GM19238 (cell line): ENCODE data around the gene CNTNAP5.

Experiments
- DNase-seq: peaks from one replicate; pipeline ENCODE4 v3.0.0; 2011; ENCODE audit warnings: low spot score; ENCODE audit not compliant: insufficient read length

CNTNAP5 gene

DNA sequence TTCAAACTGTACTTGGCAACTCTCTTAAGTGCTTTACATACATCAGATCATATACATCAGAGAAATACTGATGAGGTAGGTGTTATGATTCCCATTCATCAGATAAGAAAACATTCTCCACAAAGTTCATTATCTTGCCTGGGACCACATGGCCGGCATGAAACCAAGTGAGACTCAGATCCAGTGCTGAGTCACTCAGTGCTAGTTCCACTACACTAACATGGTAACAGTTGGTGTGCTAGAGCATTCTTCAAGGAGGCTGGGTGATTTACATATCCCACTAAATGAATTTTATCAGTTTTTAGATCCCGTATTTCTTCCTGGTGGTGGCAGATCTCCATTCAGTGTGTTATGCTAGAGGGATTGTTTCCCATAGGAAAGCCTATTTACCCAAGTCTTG is 772.0 kb downstream of the CNTNAP5 start:
- DNase-seq, result no peak

DNA sequence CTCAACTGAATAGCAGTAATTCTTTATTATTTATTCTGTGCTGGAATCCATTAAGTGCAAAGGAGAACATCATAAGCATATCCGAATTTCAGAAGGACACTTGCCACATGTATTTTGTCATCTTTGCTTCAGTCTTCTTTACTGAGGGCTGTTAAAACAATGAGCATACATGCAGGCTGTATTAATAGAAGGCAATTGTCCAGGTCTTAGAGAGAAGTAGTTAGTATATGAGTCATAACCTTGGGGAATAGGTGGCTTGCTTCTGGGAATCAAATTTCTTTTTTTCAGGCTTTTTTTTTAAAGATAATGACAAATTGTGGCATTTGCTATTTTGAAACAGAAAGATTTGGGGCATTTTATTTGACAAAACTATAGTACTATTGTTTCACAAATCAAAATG is 773.5 kb downstream of the CNTNAP5 start:
- no peak for DNase-seq

DNA sequence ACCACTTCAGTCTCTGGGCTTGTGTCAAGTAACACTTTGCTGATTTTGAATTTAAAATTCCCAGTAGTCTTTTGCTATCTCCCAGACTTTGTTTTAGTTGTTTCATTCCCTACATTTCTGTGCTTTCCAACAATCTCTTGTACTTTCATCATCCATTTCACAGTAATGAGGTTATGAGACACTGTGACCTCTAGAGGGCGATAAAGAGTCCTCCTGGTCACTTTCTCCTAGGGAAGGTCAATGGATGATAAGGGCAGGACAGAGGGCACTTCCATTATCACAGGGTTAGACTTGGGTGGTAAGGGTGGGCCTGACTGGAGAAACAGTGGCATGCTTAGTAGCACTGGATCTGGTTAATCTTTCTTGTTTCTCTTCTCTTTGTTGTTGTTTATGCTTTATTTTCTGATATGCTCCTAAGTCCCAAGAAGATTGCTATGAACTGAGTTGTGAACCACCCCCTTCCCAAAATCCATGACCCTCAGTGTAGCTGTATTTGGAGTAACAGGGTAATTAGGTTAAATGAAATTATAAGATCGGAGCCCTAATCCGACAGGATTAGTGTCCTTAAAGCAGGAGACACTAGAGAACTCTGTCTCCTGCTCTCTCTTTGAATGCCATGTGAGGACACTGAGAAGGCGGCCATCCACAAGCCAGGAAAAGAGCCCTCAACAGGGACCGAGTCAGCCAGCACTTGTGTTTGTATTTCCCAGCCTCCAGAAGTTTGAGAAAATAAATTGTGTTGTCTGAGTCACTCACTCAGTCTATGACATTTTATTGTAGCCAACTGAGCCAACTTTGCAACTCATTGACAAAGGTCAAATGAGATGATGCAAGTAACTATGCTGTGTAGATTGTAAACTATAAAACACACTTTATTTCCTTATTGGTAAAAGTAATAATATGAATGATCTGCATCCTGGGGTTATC is 779.2 kb downstream of the CNTNAP5 start:
- DNase-seq, result no peak

DNA sequence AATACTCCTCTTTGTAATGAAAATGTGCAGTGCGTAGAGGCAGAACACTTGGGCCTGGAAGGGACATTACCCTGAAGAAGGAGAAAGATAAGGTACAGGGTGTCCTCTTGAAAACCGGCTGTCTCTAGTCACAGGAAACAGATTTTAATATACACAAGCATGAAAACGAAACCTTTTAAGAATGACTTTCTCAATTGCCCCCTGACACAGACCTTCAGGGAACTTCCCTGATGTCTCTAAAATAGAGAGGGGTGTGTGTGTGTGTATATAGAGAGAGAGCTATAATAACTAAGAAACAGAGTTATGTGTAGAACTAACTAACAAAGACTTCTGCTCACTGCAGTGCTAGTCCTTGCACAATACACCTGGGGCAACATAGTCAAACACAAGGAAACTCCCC is 780.0 kb downstream of the CNTNAP5 start:
- DNase-seq, result no peak

DNA sequence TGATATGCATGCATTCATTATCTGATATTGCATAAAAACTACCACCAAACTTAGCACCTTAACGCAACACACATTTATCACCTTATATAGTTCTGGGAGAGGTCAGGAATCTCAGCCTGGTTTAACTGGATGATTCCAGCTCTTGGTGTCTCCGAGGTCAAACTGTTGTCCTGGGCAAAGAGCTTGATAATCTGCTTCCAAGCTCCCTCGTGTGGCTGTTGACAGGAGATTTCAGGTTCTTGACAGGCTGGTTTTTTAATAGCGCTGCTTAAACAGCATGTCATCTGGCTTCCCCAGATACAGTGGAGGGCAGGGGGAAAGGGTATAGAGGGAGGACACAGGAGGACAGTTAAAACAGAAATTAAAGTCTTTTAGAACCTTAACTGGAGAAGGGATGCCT is 785.0 kb downstream of the CNTNAP5 start:
- DNase-seq, result no peak

DNA sequence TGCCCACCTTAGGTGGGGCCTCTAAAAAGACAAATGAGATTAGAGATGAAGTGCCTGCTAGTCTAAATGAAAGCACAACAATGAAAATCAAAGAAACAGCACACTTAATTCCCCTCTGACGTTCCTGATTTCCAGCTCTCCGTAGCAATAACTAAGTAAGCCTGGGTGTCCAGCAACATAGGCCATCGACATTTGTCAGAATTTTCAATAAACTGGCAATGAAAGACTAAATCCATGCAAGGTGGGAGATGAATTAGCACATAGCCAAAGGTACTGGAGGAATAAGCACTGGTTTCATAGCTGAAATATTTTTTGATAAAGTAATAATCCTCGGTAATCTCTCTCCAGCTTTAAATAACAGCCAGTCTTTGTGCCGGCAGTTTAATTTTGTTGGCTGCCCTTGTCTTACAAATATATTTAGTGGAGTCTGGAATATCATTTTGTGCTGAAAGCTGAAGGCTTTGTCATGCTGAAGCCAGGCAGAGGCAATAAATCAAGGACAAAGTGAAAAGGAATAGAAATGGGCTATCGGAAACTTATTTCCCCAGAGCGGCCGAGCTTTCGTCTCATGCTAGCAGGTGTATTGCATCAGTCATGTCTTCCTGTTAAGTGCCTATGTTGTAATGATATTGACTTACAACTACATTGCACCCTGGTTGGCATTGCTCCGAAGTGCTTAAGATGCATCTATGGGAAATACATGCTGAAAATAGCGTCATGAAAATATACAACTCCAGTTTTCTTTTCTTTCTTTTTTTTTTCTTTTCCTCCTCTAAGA is 790.1 kb downstream of the CNTNAP5 start:
- DNase-seq, result no peak

DNA sequence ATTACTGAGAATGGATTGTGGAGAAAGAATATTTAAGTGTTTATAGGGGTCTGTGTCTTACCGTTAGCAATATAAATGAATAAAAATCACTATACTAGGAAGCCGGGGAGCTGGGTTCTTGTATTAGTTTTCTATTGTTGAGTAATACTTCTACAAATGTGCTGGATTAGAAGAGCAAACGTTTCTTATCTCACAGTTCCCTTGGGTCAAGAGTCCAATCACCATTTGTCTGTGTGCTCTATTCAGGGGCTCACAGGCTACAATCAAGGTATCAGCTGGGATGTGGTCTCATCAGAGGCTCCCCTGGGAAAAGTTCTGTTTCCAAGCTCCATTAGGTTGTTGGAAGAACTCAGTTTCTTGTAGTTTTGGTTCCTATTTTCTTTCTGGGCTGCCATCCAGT is 790.9 kb downstream of the CNTNAP5 start:
- no peak for DNase-seq

DNA sequence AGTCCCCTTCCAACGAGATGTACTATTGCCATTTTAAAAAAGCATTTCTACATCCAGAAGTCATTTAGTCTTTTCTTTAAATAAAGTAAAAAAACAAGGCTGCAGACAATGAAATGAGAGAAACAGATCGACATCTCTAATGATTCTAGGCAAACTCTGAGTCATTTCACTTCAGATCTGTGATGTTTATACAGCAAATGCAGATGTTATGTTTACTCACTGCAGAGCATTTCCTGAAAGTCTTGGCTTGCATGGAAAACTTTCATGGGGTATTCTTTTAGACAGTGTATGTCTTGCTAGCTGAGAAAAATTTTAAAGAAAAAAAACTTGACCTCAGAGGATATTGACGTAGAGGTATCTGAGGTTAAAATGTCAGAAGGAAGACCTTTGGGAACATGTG is 797.4 kb downstream of the CNTNAP5 start:
- DNase-seq, result no peak

DNA sequence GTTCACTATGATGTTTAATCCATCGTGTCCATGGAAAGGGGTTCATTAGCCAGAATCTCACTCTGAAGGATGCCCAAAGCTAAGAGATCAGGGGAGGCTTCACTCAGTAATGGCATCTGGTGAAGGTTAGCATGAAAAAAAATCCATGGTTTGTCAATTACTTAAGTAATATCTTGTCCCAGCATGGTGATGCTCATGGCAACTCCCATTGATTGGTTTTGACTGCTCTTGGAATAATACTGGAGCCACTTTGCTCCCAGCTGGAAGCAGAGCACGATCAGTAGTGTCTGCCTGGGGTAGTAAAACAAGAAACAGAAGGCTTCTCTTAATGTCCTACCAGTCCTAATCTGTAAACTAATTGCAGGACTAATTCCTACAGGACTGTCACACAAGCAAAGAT is 799.4 kb downstream of the CNTNAP5 start:
- no peak for DNase-seq

DNA sequence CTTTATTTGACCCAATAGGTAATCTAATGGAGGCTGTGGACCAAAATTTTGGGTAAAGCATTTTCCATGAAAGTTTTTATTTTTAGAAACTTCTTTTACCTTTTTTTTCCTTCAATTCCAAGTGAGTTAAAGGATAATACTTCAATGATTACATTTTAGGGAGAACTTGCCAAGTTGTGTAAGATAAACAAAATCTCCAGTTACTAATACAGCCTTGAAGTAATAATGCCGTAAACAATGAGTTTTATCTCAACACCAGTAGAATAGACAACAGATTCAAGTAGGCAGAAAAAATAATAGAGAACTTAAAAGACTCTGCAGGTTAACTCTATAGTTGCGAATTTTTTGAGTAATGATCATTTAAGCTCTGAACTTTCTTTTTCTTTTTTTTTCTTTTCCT is 807.4 kb downstream of the CNTNAP5 start:
- DNase-seq, result no peak

DNA sequence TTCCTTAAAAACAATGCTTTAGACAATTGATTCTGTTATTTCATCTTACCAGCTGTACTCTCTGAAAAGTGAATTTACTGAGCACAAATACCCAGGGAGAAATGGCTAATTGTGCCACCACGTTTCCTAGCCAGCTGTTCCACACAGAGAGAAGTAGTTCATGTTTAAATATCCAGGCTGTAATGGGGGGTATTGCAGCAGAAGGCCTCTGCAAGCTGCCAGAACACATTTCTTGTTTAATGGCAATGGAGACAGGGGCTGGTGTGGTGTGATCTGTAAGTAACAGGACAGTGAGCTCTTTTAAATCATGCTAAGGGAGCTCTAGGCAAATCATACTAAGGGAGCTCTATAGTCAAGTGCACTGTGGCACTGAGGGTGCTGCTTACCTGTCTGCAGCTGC is 809.2 kb downstream of the CNTNAP5 start:
- DNase-seq, result no peak

DNA sequence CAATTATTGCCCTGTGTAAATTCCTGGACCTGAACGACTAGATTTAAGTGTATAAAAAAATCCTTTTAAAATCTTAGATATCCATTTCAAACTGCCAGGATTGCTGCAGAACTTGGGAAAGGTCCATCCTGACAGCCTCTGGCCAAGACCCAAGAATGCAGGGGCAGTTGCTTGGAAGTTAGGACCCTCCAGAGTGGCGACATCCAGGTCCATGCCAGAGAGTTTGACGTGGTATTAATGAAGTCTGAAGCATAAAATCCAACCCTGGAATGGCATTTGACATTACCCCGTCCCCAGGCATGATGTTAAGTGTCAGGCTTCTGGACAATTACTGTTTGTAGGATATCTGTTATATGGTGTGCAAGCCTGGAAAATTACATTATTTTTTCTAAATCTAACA is 810.2 kb downstream of the CNTNAP5 start:
- no peak for DNase-seq

DNA sequence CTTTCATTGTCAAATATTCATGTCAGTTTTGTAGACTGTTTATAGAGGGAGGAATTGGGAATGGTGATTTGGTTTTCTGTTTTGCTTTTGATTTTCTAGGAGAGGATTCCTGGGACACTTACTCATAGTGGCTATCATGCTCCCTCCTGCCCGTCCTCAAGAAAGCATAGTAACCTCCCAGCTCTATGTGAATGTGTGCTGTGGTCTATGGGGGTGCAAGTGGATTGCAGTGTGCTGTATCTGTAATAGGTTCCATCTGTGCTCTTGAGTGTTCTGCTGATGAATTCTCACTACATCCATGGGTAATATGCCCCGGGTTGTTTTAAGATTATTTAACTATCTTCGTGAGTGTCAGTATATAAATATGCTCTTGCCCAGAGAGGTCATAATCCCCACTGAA is 811.3 kb downstream of the CNTNAP5 start:
- DNase-seq, result no peak

DNA sequence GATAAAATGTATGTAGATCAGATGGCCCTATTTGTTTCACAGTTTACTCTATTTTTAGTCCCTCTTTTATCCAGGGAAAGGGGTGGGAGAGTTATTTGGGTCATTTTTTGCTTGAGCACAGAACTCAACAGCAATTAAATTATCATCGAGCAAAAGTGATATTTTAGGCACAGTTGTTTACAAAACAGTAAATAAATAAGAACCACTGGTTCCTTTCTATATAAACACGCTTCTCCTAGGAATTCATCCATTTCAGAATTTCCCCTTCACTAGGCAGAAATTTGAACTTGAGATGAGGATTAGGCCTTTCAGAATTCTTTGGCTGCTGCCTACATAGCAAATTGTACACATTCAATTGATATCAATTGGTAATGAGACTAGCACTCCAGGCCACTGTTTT is 812.4 kb downstream of the CNTNAP5 start:
- no peak for DNase-seq

DNA sequence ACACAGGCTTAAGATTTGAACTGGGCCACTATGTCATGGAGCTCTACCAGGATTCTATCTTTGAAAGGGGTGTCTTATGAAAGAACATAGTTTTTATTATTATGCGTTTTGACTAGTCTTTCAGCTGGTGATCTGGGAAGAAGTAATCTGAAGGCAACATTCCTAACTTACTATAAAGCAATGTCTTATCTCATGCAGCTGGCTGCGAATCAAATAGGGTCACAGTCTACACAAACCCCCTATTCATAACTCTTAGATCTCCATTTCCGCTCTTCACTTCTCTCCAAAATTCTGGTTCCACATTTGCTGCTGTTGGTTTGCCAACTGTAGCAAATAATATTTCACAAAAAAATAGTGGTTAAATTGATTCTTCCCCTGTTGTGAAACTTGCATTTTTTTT is 813.3 kb downstream of the CNTNAP5 start:
- no peak for DNase-seq

DNA sequence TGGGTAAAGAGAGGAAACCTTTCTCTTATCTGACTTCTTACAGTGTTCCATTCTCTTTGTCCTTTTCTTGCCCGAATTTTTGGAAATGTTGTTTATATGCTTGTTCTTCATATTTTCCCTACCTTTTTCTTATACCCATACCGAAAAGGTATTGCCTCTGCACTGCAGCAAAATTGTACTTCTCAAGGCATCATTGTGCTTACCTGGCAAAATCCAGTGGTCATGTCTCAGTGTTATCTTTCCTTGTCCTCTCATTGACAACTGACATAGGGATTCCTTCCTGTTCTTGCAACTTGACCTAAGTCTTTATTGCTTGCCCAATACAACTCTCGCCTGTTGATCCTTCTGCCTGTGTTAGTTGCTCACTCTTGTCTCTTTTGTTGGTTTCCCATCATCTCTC is 842.2 kb downstream of the CNTNAP5 start:
- DNase-seq, result no peak

DNA sequence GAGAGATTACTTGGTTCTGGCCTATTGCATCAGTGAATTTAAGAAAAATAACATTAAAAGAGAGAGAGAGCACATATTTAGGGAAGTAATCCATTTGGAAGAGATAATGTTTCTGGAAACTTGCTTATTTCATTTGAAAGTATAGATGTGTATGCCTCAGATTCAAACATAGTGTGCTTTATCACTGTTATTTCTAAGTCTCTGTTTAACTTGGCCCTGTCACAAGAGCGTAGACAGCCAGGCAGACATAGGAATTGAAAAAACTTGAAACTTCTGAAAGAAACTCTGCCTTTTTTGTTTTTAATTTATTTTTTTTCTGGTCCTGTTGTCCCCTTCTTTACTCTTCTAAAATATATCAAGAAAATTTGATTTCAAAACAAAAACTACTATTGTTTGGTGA is 849.1 kb downstream of the CNTNAP5 start:
- no peak for DNase-seq

DNA sequence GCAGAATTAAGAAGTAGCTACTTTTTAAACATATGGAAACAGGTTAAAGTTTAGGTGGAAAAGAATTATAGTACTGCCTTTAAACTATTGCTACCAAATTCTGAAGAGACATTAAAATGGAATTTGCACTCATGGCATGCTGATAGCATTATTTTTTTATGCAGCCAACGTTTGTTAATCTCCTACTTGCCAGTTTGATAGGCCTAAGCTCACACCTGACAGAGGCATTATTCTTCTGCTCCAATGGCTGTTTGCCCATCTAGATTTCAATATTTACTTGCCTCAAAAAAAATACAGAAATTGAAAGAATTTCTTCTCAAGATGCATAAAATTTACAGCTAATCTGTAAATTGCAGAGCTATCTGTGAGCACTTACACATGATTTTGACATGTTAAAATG is 849.6 kb downstream of the CNTNAP5 start:
- no peak for DNase-seq

DNA sequence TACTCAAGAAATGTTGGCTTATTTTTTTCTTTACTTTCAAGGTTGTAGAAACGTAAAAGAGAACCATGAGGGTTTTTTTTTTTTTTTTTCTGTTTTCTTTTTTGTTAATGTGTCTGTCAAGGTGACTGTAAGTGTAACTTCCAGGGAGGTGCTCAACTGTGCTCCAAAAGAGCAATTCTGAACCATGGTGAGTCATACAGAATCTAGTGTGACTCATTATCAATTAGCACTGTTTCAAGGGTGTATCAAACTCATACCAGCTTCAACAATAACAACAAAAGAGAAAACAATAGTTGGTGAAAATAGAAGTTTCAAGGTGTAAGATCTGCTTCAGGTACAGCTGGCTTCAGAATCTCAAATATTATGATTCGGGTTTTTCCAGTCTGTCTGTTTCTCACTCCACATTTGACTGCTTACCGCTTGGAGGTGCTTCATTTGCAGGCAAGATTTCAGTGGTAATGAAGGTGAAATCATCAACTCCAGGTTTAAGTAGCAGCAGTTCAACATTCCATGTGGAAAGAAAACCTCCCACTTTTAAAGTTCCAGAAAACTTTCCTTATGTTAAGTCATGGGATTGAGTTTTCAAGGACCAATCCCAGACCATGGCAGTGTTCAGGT is 850.6 kb downstream of the CNTNAP5 start:
- DNase-seq, result no peak

DNA sequence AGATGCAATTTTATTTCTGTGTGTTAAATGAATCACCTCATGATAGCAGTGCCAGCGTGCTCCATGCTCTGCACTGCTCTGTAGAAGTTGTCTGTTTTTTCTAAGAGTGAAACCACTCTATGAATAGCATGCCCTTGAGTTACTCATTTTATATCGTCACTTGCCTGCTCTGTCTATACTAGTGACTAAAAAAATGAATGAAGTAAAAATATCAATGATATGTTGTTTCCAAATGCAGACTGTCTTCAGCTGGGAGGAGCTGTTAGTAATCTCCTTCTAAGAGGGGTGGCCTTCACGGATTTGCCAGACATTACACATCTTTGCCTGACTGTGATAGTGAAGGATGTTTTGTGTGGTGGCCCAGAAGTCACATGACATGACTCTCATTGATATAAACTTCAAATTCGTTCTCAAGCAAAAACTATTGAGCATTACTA is 852.1 kb downstream of the CNTNAP5 start:
- DNase-seq, result no peak

DNA sequence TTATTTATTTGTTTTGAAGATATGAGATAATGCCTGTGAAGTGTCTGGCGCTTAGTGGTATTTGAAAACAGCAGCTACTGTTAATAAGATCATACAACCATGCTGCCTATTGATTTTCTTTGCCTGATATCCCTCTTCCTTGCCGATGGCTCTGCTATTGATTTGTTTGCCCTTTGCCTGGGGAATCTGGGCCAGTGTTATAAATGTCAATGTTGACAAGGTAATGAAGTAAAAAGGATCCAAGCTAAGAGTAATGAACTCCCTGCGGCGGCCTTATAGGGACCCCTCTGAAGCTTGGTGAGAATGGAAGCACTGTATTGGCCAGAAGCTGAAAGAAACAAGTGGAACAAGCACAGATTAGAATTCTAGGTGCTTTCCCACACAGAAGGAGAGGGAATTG is 854.6 kb downstream of the CNTNAP5 start:
- no peak for DNase-seq

DNA sequence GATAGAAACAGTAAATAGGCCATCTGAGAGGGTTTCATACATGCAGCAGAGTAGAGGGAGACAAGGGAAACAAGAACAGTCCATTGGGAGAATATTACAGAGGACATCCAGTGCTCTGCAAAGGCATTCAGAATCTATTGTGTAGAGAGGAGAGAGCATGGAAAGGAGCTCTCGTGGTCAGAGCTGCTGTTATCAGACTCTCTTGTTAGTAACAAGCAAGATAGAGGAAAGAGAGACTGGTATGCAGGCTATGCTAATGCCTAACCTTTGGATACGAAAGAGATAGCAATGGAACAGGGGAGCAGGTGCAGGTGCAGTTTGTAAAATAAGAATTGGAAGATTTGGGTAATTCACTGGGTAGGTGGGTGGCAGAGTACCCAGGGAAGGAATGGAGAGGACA is 855.9 kb downstream of the CNTNAP5 start:
- DNase-seq, result no peak
